Esophagus (tissue), 2 donors: ENCODE measurements around the gene HAVCR1. TPM values are rescaled to one million over a fixed set of nuclear protein-coding genes. Genes with fewer than 3 reads are reported as not detected.
"Not testable (repeated sequence)": the region's sequence is repeated elsewhere in the genome, so short reads cannot be mapped to it uniquely, and the experiment has no call there.

Experiments used
- H3K27ac ChIP-seq, 2 donors: one replicate each; pipeline ENCODE4 v1.5.1; 2013; ENCODE audit warnings: low read depth in 2 of 2, mild to moderate bottlenecking in 2 of 2, inconsistent platforms in 1 of 2, low read length in 1 of 2, moderate library complexity in 1 of 2
- H3K27me3 ChIP-seq, 2 donors: one replicate each; pipeline ENCODE4 v1.6.1; 2013; ENCODE audit warnings: low read length in 2 of 2, control low read depth in 1 of 2, mild to moderate bottlenecking in 1 of 2; ENCODE audit not compliant: insufficient read depth in 2 of 2, control insufficient read depth in 1 of 2
- H3K36me3 ChIP-seq, 2 donors: one replicate each; pipeline ENCODE4 v1.6.1; 2013; ENCODE audit warnings: low read length in 1 of 2; ENCODE audit not compliant: control insufficient read depth in 2 of 2, insufficient read depth in 2 of 2
- H3K4me1 ChIP-seq, 2 donors: one replicate each; pipeline ENCODE4 v1.6.1; 2013; ENCODE audit warnings: low read length in 1 of 2; ENCODE audit not compliant: control insufficient read depth in 2 of 2, insufficient read depth in 2 of 2
- H3K4me3 ChIP-seq, 2 donors: one replicate each; pipeline ENCODE4 v1.5.1; 2013; ENCODE audit warnings: low read length in 2 of 2, mild to moderate bottlenecking in 2 of 2, low read depth in 1 of 2, moderate library complexity in 1 of 2
- H3K9me3 ChIP-seq, 2 donors: one replicate each; pipeline ENCODE4 v1.6.1; 2013; ENCODE audit warnings: mild to moderate bottlenecking in 2 of 2, low read depth in 1 of 2, low read length in 1 of 2, moderate library complexity in 1 of 2; ENCODE audit not compliant: control insufficient read depth in 2 of 2, insufficient read depth in 1 of 2
- WGBS, 2 donors: extraction: QIAGEN DNeasy Blood & Tissue Kit; methylation state at CpG; one replicate each; pipeline ENCODE4 v1.1.7; 2013; 5-methylcytosine and 5-hydroxymethylcytosine counted together
- polyA plus RNA-seq, 2 donors: library from polyadenylated mRNA; stranded (reverse); fragments of 200-250 nt; gene quantifications; one replicate each; pipeline ENCODE4 v1.2.3, GENCODE V29; 2013
- donor health status: healthy with polysubstance abuse.
- donor health status: Bipolar disorder and iron deficiency.

Gene HAVCR1
- polyA plus RNA-seq, 2 donors = not detected

- peaks cover 0 to 2% of the 10 kb centered on the region in 2 donors for H3K9me3 ChIP-seq
- no peak overlapping the region for H3K4me3 ChIP-seq
- H3K27me3 ChIP-seq = no peaks in the 10 kb centered on the region
- no peak overlapping the region for H3K27ac ChIP-seq
- H3K4me1 ChIP-seq = no peaks in the 10 kb centered on the region
- no peaks in the 10 kb centered on the region for H3K36me3 ChIP-seq
Measured at GRCh38 chr5:157020002-157020401, 38.9 kb downstream of the HAVCR1 start.

GRCh38 chr5:157014143-157014542 lies 44.8 kb downstream of the HAVCR1 start:
- not testable (repeated sequence) for H3K4me3 ChIP-seq, H3K9me3 ChIP-seq, H3K36me3 ChIP-seq, H3K27me3 ChIP-seq, H3K27ac ChIP-seq, H3K4me1 ChIP-seq
- WGBS, 2 donors = 91 to 98% methylated on average over 10 to 28 of the region's 28 CpGs

- no peaks in the 10 kb centered on the region for H3K27me3 ChIP-seq
- no peak overlapping the region for H3K4me3 ChIP-seq
- peaks cover 0 to 2% of the 10 kb centered on the region in 2 donors for H3K9me3 ChIP-seq
- WGBS, 2 donors = 46 to 73% methylated on average over 2 of the region's 2 CpGs
- no peaks in the 10 kb centered on the region for H3K4me1 ChIP-seq
- H3K27ac ChIP-seq = no peak overlapping the region
- no peaks in the 10 kb centered on the region for H3K36me3 ChIP-seq
Measured at GRCh38 chr5:157006262-157006661, 52.7 kb downstream of the HAVCR1 start.

DNA sequence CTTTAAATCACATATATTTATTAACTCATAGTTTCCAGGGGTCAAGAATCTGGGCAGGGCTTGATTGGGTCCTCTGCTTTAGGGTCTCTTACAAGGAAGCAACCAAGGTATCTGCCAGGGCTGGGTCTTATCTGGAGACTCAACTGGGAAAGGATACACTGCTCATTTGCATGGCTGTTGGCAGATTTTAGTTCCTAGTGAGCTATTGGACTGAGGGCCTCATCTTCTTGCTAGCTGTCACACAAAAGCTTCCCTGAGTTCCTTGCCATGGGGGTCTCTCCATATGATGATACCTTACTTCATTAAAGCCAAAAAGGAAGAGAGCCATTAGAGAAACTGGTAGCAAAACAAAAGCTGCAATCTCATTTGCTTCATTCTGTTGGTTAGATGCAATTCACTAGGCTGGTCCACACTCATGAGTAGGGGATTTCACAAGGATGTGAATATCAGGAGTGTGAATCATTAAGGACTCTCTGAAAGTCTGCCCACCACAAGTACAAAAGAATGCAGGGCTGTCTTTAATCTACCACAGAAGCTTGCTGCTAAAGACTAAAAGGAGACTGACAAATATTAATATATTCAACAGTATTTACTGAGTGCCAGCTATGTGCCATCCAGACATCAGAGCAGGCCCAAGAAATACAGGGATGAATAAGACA lies 53.9 kb downstream of the HAVCR1 start:
- Histone ChIP-seq H3K4me3 (no peak overlapping the region), H3K27ac (no peak overlapping the region), H3K4me1 (no peaks in the 10 kb centered on the region), H3K36me3 (no peaks in the 10 kb centered on the region), H3K27me3 (no peaks in the 10 kb centered on the region), H3K9me3 (peaks cover 0 to 2% of the 10 kb centered on the region in 2 donors)

GRCh38 chr5:156991714-156992113 lies 67.2 kb downstream of the HAVCR1 start:
- no peaks in the 10 kb centered on the region for H3K4me1 ChIP-seq
- no peak overlapping the region for H3K27ac ChIP-seq
- WGBS, 2 donors = 80 to 84% methylated on average over 4 of the region's 4 CpGs
- H3K27me3 ChIP-seq = no peaks in the 10 kb centered on the region
- H3K4me3 ChIP-seq = no peak overlapping the region
- no peaks in the 10 kb centered on the region for H3K9me3 ChIP-seq
- no peaks in the 10 kb centered on the region for H3K36me3 ChIP-seq

DNA sequence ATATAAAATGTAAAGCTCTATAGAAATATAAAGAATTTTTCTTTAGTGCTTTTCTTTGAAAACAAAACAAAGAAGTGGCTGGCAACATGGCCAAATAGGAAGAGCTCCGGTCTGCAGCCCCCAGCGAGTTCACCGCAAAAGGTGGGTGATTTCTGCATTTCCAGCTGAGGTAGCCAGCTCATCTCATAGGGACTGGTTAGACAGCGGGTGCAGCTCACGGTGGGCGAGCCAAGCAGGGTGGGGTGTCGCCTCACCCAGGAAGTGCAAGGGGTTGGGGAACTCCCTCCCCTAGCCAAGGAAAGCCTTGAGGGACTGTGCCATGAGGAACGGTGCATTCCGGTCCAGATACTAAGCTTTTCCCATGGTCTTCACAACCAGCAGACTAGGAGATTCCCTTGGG lies 74.9 kb downstream of the HAVCR1 start:
- H3K4me1 ChIP-seq = no peaks in the 10 kb centered on the region
- H3K27ac ChIP-seq = no peak overlapping the region
- H3K36me3 ChIP-seq = no peaks in the 10 kb centered on the region
- 90 to 91% methylated on average over 9 of the region's 9 CpGs for WGBS, 2 donors
- no peaks in the 10 kb centered on the region for H3K9me3 ChIP-seq
- no peak overlapping the region for H3K4me3 ChIP-seq
- H3K27me3 ChIP-seq = no peaks in the 10 kb centered on the region

DNA sequence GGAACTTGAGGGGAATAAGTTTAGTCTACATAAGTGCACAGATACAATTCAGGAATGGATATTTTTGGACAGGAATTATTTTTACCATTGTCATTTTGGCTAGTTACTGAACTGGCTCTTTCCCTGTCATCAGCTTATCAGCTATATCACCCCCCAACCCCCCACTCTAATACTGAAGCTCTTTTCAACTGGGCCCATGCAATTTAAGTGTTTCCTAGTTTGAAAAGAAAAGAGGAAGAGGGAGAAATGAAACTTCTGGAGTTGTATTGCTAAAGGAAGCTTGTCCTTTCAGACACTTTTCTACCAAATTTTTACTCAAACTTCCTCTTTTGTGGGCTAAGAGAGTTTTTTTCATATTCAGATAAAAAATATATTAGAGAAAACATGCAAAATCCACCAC lies 77.4 kb downstream of the HAVCR1 start:
- no peaks in the 10 kb centered on the region for H3K27me3 ChIP-seq
- H3K36me3 ChIP-seq = no peaks in the 10 kb centered on the region
- no peak overlapping the region for H3K27ac ChIP-seq
- H3K4me3 ChIP-seq = no peak overlapping the region
- no peaks in the 10 kb centered on the region for H3K9me3 ChIP-seq
- H3K4me1 ChIP-seq = no peaks in the 10 kb centered on the region

Other genes with a start within 250 kb of the HAVCR1 start
- gene PPP1R2B, start 208.8 kb downstream of the HAVCR1 start, polyA plus RNA-seq = under 1 TPM in 1 of 2 donors, not detected in 1; 0.02 TPM
- under 1 TPM in 1 of 2 donors, not detected in 1; 0.04 TPM for gene TIMD4, start 95.9 kb downstream of the HAVCR1 start, polyA plus RNA-seq
- under 1 TPM; 0.47 to 0.91 TPM for gene HAVCR2, start 49.9 kb upstream of the HAVCR1 start, polyA plus RNA-seq
- 1 to 10 TPM; 7.4 to 8.2 TPM for gene MED7, start 83.7 kb upstream of the HAVCR1 start, polyA plus RNA-seq
- not detected for gene GARIN3, start 107.1 kb upstream of the HAVCR1 start, polyA plus RNA-seq
- gene ITK, start 121.7 kb upstream of the HAVCR1 start, polyA plus RNA-seq = under 1 TPM; 0.58 to 0.84 TPM
- 1 to 10 TPM; 2.0 to 3.3 TPM for gene CYFIP2, start 207.0 kb upstream of the HAVCR1 start, polyA plus RNA-seq